ENCODE measurements around the gene PHKB.

Gene PHKB

DNA sequence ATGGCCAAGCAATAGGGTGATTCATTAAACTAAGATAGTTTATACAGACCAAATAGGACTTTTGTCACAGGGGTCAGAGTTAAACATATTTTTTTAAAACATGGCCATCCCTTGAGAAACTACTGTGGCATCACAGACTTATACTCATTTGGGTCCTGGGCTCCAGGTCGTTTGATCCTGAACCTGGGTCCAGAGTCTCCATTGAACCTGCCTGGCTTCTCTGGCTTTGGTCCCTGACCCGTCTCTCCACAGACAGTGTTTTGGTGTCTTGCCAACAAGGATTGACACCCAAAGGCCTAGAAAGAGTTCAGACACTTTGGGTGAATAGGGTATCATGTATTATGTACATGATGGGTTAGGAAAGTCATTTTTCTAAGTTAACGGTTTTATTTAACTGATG lies 236.7 kb downstream of the PHKB start:
- no peak for DNase-seq

GRCh38 chr16:47699106-47699505 lies 238.0 kb downstream of the PHKB start:
- DNase-seq, result no peak

DNA sequence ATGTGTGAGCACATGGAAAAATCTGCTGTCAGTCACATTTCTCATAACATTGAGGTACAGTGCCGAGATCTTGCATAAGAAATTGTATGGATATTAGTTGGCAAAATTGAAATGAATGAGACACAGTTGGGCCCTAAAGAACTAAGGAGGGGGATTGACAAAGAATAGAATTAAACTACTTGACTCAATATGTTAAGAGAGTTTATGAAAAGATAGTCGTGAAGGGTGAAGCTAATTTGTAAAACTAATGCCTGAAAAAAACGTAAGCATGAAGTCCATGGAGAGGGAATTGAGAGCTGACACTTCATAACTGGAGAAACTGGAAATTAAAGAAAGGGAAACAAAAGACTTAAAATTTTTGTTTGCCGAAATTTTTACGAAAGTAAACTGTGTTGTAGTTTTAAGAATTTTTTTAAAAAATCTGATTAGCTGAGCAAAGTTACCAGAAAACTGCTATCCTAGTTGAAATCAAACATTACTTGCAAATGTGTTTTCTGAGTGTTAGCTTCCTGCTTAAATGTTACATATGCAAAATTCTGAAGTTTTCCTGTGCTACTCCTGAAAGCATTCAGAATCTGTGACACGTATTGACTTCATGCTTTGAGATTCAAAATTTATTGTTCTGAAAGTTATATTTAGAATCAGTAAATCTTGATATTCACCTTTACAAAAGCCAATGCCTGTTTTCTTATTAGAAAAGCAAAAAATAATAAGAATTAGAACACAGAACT lies 239.9 kb downstream of the PHKB start:
- no peak for DNase-seq

DNA sequence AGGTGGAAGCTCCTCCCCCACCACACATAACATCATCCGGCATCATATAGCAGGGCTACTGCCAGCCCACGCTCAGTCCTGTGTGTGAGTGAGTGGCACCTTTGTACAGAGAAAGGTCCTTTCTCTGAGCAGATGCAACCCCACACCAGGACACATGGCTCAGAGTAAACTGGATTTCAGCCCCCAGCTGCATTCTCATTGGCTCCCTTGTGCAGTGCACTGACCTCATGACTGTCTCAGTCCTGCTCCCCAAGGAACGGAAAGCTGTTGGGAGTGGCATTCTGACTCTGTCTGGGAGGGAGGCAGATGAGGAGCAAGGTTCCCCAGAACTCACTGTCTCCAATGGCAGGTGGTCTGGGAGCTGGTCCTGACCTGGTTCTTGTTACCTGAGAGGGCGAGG lies 244.1 kb downstream of the PHKB start:
- DNase-seq, result no peak

GRCh38 chr16:47711809-47712208 lies 250.7 kb downstream of the PHKB start:
- no peak for DNase-seq

- DNase-seq, result peak; percentile 25
Observed at GRCh38 chr16:47712276-47713224, 251.4 kb downstream of the PHKB start.

DNA sequence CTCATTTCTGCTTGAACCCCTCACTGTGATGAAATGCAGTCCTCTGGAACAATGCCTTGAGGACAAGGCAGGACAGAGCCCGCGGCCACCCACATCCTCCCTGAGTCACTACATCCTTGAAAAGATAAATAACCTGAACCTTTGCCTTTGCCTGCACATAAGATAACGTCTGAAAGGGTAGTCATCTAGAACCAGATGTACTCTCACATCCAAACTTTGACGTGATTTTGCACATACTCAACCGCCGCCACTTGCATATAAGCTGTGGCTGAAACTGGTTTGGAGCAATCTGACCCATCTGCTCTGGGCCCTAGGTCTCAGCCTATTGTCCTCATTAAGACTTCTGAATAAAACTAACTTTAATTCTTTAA lies 252.1 kb downstream of the PHKB start:
- peak; percentile 80 for DNase-seq

DNA sequence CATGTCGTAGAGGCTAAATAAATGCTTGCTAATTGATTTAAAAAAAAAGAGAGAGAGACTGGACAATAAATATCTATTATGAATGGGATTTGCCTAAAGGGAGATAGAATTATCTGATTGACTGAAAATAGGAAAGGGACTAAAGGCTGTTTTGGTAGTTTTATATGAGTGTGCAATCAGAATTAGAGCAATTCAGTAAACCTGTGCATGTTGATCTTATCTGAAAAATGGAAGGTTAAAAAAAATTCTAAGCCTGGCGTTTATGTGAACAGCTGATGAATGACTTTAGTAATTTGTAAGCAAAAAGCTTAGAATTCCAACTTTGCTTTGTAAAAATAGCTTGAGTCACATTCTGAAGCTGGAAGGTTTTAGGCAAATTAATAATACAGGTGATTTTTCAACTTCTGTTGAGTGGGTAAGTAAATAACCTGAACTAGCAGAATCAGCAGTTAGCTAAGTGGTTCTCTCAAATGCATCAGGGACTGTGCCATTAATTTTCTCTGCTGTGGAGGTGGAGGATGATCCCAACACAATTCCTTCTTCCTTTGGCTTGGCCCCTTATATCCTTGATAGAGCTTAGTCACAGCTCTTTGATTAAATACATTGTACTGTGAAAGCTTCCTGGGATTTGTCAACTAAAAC lies 254.4 kb downstream of the PHKB start:
- no peak for DNase-seq

- no peak for DNase-seq
Observed at GRCh38 chr16:47716571-47716970, 255.4 kb downstream of the PHKB start.

DNA sequence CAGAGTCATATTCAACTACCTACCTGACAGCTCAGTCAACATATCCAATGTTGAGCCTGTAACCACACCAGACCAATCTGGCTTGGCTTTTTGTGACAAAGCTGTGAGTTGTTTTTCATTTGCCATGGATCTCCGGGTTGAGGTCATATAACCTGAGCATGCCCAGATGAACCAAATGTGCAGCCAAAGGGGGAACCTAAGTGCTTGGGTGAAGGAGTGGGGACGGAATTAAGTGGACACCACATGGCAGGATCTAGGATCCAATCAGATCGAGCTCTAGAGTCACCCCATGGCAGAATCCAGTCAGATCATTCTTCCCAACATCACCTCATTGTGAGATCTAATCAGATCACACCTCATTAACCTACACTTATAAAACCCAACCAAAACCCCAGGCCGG lies 258.6 kb downstream of the PHKB start:
- DNase-seq, result peak; percentile 6

DNA sequence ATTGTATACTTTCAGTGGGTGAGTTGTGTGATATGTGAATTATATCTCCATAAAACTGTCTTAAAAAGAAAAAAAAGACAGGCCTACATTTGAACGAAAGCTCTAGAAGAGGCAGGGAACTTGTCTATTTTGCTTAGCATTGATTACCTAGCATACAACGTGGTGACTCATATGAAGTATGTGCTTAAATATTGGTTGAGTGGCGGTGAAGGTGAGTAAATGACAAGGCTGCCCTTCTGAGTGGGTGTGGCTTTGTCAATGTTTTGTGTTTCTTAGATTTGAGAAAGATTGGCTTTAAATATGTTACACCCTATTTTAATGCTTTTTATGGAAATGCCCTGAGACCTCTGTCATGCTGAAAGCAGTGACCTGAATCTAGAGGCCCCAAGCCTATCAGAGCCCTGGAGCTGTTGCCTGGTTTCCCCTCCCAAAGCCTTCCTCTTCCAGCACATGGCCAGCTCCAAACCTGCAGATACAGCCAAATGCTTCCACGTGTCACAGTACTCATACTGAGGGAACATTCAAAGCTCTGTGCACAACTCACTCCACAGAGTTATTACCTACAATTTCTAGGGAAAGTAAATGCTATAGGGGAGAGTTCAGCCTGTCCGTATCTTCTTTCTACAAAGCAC lies 260.0 kb downstream of the PHKB start:
- no peak for DNase-seq

- no peak for DNase-seq
Observed at GRCh38 chr16:47722046-47722445, 260.9 kb downstream of the PHKB start.

DNA sequence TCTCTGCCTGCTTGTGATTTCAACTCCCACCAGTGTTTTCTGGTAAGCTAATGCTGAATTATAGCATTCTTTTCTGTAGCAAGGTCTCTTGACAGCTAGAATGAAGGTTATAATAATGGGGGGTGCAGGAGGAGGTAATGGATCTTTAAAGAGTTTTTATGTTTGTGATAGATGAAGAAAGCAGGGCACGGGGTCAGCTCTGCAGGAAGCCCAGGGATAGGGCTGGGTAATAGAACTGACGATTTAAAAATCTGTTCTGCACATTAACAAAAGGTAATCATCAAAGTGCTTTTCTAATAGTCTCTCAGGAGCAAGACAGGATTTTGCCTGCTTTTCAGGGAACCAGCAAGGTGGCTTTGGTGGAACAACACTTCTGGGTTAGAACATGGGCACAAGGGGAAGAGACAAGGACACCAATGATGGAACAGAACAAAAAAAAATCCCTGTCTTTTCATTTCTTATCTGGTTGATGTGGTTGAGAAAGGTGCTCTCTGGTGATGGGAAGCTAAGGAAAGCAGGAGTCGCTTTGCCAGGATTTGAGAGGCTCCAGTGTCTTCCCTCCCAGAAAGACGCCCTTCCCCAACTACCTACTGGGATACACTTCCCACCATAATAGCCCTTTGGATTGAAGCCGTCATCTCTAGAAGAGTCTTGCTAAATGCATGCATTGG lies 263.1 kb downstream of the PHKB start:
- DNase-seq, result no peak

DNA sequence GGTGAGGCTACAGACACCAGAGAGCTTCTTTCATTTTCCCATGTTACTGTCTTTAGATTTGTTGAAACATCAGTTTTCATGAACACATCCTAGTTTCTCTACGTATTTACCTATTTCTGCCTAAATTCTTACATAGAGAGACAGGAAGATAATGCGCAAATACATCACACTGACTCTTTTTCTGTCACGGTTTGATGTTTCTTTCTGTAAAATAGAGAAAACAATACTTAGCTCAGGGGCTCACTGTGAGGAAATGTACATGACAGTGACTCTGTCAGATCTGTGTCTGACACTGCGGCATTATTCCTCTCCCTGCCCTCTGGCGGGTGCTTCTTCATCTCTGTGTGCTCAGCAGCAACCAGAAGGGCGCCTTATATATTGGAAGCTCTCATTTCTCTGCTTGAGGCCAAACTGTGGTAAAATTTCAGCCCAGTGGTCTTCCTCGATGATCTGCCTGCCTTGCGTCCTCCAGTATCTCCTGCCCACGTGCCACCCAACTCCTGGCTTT lies 264.1 kb downstream of the PHKB start:
- no peak for DNase-seq

DNA sequence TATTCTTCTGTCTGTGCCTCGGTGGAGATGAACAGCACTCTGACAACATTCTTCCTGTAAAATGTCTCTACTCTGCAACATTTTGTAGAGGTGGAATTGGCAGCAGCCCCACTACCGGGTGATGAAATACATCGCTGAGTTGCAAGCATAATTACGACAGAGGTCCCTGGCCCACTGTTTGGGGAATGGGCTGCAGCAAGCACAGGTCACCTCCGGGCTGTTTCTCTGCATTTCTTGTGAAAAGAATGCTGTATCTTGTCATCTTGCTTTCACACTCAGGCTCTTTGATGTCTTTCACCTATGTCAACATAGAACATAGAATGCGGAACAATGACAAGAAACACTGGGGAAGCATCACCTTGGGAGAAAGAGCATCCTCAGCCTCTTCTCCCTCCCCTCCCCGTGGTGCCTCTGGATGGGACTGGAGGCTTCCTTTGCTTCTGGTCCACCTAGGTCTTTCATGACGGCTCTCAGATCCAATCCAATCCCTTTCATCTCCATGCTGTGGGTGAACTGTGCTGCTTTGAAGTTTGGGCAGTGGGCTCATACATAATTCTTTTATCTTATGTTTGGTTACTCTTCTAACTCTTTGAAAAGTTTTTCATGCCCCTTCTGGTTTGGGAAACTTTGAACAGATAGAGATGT lies 265.0 kb downstream of the PHKB start:
- no peak for DNase-seq

GRCh38 chr16:47727131-47727530 lies 266.0 kb downstream of the PHKB start:
- no peak for DNase-seq

DNA sequence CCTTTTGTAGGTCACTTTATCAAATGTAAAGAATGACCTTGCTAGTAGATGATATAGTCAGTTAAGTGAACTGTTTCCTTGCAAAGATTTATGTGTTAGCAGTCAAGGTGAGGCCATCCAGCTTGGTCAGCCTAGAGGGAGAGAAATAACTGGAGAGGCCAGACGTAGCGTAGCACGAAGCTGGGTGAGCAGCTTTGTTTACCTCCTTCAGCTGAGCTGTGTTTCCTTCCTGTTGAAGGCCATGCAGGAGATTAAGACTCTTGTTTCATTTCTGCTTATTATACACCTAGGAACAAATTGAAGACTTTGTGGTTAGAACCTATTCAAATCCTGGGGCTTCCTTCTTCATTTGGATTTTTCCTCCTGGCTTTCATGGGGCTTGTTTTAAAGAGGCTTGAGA lies 267.1 kb downstream of the PHKB start:
- DNase-seq, result no peak

DNA sequence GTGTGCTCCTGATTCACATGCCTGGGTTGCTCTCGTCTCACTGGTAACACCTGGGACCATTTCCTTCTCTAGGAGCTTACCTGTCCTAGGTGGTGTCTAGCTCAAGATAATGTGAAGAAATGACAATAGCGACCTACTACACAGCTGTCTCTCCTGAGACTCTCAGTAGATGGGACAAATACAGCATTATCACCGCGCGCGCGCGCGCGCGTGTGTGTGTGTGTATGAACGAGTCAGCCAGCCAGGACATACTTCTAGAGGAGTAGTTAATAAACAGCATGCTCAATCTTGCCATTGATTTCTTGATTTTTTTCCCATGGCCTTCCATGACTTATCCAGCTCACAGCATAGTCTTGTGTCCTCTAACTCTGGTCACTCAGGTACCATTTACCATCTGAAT lies 268.6 kb downstream of the PHKB start:
- DNase-seq, result no peak

DNA sequence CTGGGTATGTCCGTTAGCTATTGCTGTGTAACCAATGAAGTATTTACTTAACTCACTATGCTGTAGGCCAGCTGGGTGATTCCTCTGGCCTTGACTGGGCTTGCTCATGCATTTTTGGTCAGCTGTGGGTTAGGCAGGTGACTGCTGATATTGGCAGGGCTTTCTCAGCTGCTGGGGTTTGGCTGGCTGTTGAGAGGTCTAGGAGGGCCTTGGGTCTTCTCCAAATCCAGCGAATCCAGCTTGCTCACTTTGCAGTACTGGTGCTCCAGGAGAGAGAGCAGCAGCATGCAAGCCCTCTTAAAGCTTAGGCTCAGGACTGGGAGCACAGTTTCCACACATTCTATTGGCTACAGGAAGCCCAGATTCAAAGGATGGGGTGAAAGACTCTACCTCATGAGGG lies 270.1 kb downstream of the PHKB start:
- DNase-seq, result no peak

DNA sequence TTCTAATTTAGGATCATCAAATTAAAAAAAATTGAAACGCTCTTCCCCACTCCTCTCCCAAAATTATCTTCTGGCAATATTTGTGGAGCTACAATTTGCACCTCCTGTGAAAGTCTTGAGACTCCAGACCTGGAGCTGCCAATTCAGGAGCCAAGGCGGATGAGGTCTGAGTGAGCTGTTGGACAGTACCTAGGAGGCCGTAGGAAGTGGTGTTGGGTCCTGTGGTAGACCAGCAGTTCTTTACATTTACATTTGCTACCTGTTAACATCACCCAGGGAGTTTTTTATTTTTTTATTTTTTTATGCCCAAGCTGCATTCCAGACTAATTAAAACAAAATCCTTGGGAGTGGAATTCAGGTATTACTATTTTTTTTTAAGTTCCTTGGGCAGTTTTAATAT lies 271.0 kb downstream of the PHKB start:
- no peak for DNase-seq

GRCh38 chr16:47732523-47733111 lies 271.5 kb downstream of the PHKB start:
- peak; percentile 84 for DNase-seq

Data from activated CD4-positive, alpha-beta T cell treated with anti-CD3 and anti-CD28 coated beads, Interleukin-10, Interleukin-2, amounts not matched to agents 100 ng/mL and 50 ng/mL, durations not matched to agents 16 hours and 8 hours (primary cell).